ENCODE measurements around the gene PACSIN1.

DNA sequence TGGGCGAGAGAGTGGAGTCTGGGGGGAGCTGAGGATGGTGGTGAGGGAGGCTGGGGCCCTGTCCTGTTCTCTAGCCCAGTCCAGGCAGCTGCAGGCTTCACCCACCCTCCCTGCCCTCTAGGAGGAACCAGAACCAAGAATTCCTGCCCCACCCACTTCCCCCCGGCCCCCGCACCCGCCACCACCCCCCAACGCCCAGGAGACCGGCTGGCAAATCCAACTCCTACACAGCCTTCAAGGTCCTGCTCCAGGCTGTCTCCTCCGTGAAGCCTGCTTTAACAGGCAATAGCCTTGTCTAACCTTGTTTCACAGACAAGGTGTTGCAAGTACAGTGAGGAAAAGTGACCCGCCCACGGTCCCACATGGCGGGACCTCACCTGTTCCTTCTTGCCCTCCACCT lies 87.9 kb downstream of the PACSIN1 start:
- TF ChIP-seq EZH2 (IDR thresholded peaks at IDR 0.05; ENCODE audit: borderline replicate concordance) (no peak), CTCF (IDR thresholded peaks at IDR 0.05; ENCODE audit: poor library complexity) (no peak), EZH2phosphoT487 (IDR thresholded peaks at IDR 0.05; ENCODE audit: low read depth, severe bottlenecking, unreplicated experiment) (no peak)

Measured in hepatocyte (in vitro differentiated cells).